HG03280 (cell line): ENCODE measurements around the gene SLC39A13.

Source experiments
- ATAC-seq: cut with Tn5 transposase; IDR thresholded peaks from one replicate; pipeline ENCODE4 v1.9.1; 2021; ENCODE audit warnings: mild to moderate bottlenecking, moderate library complexity; ENCODE audit not compliant: unreplicated experiment

The SLC39A13 gene

GRCh38 chr11:47383071-47383470, 25.3 kb upstream of the SLC39A13 start:
- no peak for ATAC-seq

- no peak for ATAC-seq
These were observed 23.9 kb upstream of the SLC39A13 start for GRCh38 chr11:47384498-47384897.

GRCh38 chr11:47387944-47388696, 20.3 kb upstream of the SLC39A13 start:
- no peak for ATAC-seq

- no peak for ATAC-seq
These were observed 19.5 kb upstream of the SLC39A13 start for GRCh38 chr11:47388697-47389576.

- no peak for ATAC-seq
These were observed 18.6 kb upstream of the SLC39A13 start for GRCh38 chr11:47389577-47390421.

- ATAC-seq, result no peak
These were observed 18.0 kb upstream of the SLC39A13 start for GRCh38 chr11:47390422-47390760.

GRCh38 chr11:47391077-47391583, 17.3 kb upstream of the SLC39A13 start:
- no peak for ATAC-seq

- ATAC-seq, result no peak
These were observed 16.5 kb upstream of the SLC39A13 start for GRCh38 chr11:47391711-47392432.

- no peak for ATAC-seq
These were observed 15.7 kb upstream of the SLC39A13 start for GRCh38 chr11:47392546-47393162.

- no peak for ATAC-seq
These were observed 15.0 kb upstream of the SLC39A13 start for GRCh38 chr11:47393163-47394049.

- no peak for ATAC-seq
These were observed 14.4 kb upstream of the SLC39A13 start for GRCh38 chr11:47394050-47394321.

GRCh38 chr11:47394322-47395222, 13.8 kb upstream of the SLC39A13 start:
- no peak for ATAC-seq

GRCh38 chr11:47395223-47396048, 13.0 kb upstream of the SLC39A13 start:
- ATAC-seq, result no peak

GRCh38 chr11:47396049-47396320, 12.4 kb upstream of the SLC39A13 start:
- ATAC-seq, result no peak

GRCh38 chr11:47398011-47398410, 10.4 kb upstream of the SLC39A13 start:
- ATAC-seq, result no peak

- ATAC-seq, result no peak
These were observed 9.8 kb upstream of the SLC39A13 start for GRCh38 chr11:47398551-47398950.
